NOMO-1 treated with DMSO at 0.1 percent for 48 hours (cell line): Measurements from ENCODE around the gene RPS28.

Experiments used
- DNase-seq: peaks from one replicate; lab custom pipeline; 2025; ENCODE audit not compliant: unreplicated experiment; lab: John Stamatoyannopoulos, UW

RPS28 gene

DNA sequence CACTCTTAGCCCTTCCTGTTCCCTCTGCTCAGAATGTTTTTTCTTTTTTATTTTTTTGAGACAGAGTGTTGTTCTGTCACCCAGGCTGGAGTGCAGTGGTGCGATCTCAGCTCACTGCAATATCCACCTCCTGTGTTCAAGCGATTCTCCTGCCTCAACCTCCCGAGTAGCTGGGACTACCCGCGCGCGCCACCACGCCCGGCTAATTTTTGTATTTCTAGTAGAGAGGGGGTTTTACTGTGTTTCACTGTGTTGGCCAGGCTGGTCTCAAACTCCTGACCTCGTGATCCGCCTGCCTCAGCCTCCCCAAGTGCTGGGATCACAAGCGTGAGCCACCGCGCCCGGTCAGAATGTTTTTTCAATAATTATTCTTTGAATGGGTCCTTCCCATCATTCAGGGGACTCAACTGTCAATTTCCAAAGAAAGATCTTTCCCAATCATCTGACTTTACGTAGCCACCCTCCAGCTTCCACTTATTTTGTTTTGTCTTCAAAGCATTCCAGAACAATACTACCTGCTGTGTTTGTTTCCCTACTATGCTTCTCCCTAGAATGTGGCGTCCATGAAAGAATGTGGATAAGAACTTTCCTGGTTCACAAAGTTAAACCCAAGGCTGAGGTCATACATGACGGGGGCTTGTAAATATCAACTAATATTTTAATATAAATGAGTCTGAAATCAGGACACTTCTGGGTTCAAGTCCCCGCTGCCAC lies 1.3 kb upstream of the RPS28 start:
- no peak for DNase-seq

- no peak for DNase-seq
Measured at GRCh38 chr19:8320564-8321066, 681 bp upstream of the RPS28 start.

DNA sequence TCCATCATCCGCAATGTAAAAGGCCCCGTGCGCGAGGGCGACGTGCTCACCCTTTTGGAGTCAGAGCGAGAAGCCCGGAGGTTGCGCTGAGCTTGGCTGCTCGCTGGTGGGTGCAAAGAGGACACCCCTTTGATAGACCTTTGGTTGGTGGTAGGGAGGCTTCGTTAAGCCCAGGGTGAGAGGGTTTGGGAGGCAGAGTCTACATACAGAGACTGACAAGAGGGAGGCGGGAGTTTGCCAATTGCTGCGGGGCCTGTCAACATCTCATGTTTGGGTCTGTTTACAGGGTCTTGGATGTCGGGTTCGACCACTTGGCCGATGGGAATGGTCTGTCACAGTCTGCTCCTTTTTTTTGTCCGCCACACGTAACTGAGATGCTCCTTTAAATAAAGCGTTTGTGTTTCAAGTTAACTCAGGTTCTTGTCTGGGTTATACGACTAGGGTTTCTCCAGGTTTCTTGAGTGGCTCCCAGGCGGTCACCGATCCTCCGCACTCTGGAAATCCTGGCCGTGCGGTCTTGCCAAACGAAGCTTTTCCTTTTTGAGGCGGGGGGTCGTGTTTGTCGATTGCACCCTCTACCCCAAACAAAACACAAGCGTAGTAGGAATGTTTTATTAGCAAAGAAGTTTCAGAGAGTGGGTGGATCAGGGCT lies 816 bp downstream of the RPS28 start:
- DNase-seq = no peak

GRCh38 chr19:8322638-8322997 lies 1.3 kb downstream of the RPS28 start:
- DNase-seq = no peak

GRCh38 chr19:8323781-8324185 lies 2.5 kb downstream of the RPS28 start:
- no peak for DNase-seq

DNA sequence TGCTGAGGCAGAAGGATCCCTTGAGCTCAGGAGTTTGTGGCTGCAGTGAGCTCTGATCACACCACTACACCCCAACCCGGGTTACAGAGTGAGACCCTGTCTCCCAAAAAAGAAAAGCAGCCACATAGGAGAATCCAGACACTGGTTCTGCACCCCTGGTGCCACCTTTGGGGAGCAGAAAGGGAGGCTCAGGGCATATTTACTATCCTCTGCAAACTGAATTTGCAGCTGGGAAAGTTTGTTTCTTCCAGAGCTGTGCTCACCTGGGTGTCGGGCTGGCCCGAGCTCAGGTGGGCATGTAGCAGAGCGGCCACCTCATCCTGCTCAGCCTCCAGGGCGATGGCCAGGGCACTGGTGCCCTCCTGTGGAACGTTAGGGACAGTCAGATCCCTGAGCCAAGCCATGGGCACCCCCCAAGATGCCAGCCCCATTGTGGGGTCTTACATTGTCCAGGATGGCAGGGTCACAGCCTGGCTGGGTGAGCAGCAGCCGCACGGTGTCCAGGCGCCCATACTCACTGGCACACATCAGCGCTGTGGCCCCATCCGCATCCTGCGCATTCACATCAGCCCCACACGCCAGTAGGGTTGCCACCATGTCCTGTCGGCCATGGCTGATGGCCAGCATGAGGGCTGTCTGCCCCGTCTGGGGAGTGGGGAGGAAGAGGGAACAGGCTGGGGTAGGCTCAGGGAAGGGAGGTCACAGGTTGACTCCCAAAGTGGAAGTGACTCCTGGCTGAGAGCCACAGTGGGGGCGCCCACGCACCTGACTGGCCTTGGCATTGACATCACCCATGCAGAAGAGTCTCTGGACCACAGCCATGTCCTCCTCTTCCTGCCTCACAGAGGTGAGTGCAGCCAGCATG lies 3.1 kb downstream of the RPS28 start:
- no peak for DNase-seq

- no peak for DNase-seq
Measured at GRCh38 chr19:8325454-8325853, 4.2 kb downstream of the RPS28 start.

- DNase-seq = no peak
Measured at GRCh38 chr19:8329996-8330395, 8.7 kb downstream of the RPS28 start.

DNA sequence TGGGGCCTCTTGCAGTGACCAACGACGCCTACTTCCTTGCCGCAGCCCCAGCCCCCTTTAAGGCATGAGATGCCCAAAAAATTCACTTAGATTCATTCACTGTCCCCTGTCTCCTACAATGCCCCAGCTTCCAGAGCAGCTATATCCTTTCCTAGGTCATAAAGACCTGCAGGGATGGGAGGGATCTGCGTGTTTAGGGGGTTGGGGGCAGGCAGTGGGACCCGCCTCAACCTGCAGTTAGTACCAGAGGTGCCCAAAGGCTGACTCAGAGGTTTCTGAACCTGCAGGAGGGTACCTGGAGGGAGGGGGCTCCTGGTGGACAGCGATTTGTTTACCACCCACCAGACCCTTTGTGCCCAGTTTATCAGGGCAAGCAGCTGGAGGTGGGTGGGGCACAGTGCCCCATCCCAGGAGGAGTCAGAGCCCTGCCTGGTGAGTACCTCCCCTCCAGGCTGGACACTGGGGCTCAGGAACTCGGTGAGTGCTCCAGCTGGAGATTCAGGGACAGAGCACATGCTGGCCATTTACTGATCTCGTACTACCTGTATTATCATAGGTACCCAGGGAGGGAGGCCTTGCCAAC lies 10.1 kb downstream of the RPS28 start:
- no peak for DNase-seq

GRCh38 chr19:8332976-8333766 lies 11.9 kb downstream of the RPS28 start:
- DNase-seq = no peak

DNA sequence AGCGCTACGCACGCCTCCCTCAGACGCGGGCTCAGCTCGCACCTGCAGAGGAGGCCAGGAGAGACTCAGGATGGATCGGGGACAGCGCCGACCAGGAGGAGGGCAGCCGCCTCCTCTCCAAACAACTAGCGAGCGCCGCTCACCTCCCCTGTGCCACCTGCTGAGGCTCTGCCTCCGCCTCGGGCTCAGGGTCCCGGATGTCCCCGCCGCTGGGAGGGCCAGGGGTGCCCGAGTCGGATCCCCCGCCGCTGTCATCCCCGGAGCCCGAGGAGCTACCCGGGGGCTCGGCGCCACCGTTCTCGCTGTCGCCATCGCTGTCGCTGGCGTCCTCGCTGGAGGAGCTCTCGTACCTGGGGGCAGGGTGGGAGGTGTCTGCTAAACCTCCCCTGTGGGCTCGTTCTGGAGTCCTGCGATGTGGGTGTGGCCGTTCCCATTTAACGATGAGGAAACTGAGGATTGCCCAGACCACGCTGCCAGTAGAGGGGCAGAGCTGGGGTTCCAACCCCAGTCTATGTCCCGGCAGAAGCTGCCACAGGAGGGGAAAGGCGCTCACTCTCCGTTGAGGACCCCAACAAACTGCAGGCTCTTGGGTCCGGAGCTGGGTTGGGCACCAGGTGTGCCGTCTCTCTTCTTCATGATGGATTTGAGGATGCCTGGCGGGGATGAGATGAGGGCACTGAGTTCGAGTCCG lies 12.6 kb downstream of the RPS28 start:
- DNase-seq = no peak

GRCh38 chr19:8334458-8335342 lies 13.4 kb downstream of the RPS28 start:
- DNase-seq = peak; percentile 46

DNA sequence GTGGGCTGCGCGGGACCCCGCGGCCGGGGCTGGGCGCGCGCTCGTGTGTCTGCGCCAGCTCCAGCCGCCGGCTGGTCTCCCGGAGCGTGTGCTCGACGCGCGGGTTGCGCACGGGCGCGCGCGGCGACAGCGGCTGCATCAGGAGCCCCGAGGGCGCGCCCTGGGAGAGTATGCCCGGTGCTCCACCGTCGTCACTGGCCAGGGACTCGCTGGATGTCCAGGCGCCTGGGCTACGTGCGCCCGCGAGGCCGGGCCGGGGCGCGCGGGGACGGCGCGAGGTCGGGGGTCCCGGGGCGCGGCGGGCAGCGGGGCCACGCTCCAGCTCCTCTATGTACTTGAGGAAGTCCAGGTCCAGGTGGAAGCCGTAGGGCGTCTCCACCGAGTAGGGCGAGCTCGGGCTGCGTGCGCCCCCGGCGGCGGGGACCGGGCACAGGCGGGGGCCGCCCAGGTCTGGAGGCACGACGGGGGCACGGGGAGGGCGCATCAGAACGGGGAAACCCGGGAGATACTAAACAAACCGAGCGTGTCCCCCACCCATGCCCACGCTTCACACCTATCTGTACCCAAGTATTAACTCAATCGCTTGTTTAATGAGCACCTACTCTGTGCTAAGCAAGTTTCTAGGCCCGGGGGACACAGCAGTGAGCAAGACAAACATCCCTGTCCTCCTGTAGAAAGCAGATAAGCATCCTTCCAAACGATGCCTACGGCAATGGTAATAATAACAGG lies 14.2 kb downstream of the RPS28 start:
- no peak for DNase-seq

GRCh38 chr19:8336072-8336569 lies 14.8 kb downstream of the RPS28 start:
- no peak for DNase-seq

DNA sequence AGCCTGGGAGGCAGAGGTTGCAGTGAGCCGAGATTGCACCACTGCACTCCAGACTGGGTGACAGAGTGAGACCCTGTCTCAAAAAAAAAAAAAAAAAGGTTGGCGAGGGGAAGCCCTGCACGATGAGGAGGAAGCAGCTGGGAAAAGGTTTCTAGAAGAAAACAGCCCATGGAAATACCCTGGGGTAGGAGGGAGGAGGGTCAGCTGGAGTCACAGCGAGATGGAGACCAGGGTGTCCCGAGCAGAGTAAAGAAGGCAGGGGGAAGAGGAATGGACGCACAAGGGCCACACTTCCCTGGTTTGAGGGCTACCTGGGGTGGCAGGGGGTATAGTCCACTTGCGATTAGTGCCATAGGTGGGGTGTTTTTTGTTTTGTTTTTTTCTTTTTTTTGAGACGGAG lies 15.4 kb downstream of the RPS28 start:
- no peak for DNase-seq

DNA sequence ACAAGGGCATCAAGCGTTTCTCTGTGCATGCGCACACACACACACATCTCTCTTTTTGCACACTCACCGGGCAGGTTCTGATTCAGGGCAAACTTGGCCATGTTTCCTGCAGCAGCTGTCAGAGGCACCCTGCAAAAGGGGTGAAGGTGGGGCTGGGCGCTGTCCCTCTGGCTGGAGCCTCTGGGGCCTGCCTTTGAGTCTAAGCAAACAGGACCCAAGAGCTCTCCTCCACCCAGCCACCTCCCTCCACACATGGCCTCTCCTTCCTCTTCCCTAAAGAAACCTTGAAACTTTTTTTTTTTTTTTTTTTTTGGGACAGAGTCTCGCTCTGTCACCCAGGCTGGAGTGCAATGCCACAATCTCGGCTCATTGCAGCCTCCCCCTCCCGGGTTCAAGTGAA lies 16.4 kb downstream of the RPS28 start:
- DNase-seq = no peak

- DNase-seq = no peak
Measured at GRCh38 chr19:8338835-8339234, 17.5 kb downstream of the RPS28 start.
